KMS-11 (cell line): ENCODE results near the gene AKR1C1.
"Not testable (repeated sequence)": the region's sequence is repeated elsewhere in the genome, so short reads cannot be mapped to it uniquely, and the experiment has no call there.

Source experiments
- H2AFZ ChIP-seq: fragments of 200-600 bp; sonication (generic); 2 replicates; pipeline ENCODE4 v1.6.1; 2016; ENCODE audit warnings: antibody characterized with exemption, mixed run types, low read depth
- H3K27ac ChIP-seq: fragments of 200-600 bp; sonication (generic); 2 replicates; pipeline ENCODE4 v1.6.1; 2016; ENCODE audit warnings: mild to moderate bottlenecking, mixed run types
- H3K27me3 ChIP-seq: fragments of 200-600 bp; sonication (generic); 2 replicates; pipeline ENCODE4 v1.6.1; 2017; ENCODE audit warnings: mild to moderate bottlenecking, low read depth, mixed run types, moderate library complexity; ENCODE audit not compliant: insufficient read depth
- H3K36me3 ChIP-seq: fragments of 200-600 bp; sonication (generic); 2 replicates; pipeline ENCODE4 v1.6.1; 2017; ENCODE audit warnings: mild to moderate bottlenecking, mixed run types; ENCODE audit not compliant: insufficient read depth
- H3K4me1 ChIP-seq: fragments of 200-600 bp; sonication (generic); 2 replicates; pipeline ENCODE4 v1.6.1; 2016; ENCODE audit warnings: mild to moderate bottlenecking, low read depth, mixed run types; ENCODE audit not compliant: poor library complexity, severe bottlenecking
- H3K4me2 ChIP-seq: fragments of 200-600 bp; sonication (generic); 2 replicates; pipeline ENCODE4 v1.7.0; 2016; ENCODE audit warnings: mild to moderate bottlenecking, mixed run types
- H3K4me3 ChIP-seq: fragments of 200-600 bp; sonication (generic); IDR thresholded peaks from 2 replicates; pipeline ENCODE4 v1.6.1; 2017; ENCODE audit warnings: low read depth, low read length, mixed read lengths; ENCODE audit not compliant: insufficient read depth
- H3K79me2 ChIP-seq: fragments of 200-600 bp; sonication (generic); 2 replicates; pipeline ENCODE4 v1.6.1; 2016; ENCODE audit warnings: low read depth, mixed run types; ENCODE audit not compliant: insufficient read depth
- H3K9ac ChIP-seq: fragments of 200-600 bp; sonication (generic); 2 replicates; pipeline ENCODE4 v1.6.1; 2016; ENCODE audit warnings: mild to moderate bottlenecking, mixed run types
- H4K20me1 ChIP-seq: fragments of 200-600 bp; sonication (generic); 2 replicates; pipeline ENCODE4 v1.6.1; 2016; ENCODE audit warnings: mild to moderate bottlenecking, mixed run types; ENCODE audit not compliant: insufficient read depth
- TF ChIP-seq, protein P1 (sequence below): fragments of 200-600 bp; sonication (generic); conservative IDR thresholded peaks from 2 replicates; pipeline ENCODE4 v1.6.1; 2017; ENCODE audit warnings: low read depth, mild to moderate bottlenecking, antibody characterized with exemption, low read length, moderate library complexity, mixed read lengths

The AKR1C1 gene

DNA sequence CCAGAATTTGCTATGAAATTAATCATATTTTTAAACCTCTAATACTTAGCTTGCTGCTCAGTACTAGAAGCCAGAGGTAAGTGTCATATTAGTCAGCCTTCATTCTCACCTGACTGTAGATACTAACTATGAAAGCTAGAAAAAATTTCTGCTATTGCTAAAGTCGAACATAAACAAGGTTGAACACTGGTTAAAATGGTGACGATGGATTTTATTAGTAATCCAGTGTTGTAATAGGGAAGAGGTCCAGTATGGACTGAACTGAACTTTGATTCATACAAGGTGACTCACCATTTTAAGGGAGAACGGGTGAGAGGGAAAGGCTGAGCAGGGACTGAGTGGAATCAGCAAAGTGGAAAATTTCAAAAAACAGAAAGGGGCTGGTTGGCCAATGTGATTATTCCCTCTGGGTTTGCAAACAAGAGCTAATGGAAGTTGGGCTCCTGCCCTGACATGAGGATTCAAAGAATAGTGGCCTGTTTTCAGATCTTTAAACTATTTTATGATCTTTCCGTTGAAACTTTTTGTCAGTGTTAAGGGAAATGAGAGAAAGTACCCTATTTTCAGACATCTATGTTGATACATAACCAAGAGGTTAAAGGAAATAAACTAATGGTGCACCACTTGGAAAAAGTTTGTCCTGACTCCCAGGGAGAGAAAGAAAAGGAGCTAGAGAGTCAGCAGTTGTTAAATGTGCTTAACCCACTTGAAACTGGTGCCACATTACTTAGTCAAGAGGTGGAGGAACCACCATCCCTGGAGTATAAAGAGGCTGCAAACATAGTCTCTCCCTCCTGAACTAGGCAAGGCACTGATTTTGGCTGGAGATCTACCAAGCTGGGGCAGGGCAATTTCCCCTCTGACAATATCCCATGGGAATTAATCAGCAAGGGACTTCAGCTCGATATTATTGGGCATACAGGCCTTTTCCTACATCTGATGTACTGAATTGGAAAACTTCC lies 15.3 kb upstream of the AKR1C1 start:
- Histone ChIP-seq H3K36me3 (no peaks in the 10 kb centered on the region), H3K4me1 (no peaks in the 10 kb centered on the region), H2AFZ (no peak overlapping the region), H3K4me3 (no peak overlapping the region), H3K79me2 (no peaks in the 10 kb centered on the region), H3K9ac (no peak overlapping the region), H4K20me1 (no peaks in the 10 kb centered on the region), H3K27ac (no peak overlapping the region), H3K4me2 (no peak overlapping the region), H3K27me3 (no peaks in the 10 kb centered on the region)
- TF ChIP-seq, protein P1, sequence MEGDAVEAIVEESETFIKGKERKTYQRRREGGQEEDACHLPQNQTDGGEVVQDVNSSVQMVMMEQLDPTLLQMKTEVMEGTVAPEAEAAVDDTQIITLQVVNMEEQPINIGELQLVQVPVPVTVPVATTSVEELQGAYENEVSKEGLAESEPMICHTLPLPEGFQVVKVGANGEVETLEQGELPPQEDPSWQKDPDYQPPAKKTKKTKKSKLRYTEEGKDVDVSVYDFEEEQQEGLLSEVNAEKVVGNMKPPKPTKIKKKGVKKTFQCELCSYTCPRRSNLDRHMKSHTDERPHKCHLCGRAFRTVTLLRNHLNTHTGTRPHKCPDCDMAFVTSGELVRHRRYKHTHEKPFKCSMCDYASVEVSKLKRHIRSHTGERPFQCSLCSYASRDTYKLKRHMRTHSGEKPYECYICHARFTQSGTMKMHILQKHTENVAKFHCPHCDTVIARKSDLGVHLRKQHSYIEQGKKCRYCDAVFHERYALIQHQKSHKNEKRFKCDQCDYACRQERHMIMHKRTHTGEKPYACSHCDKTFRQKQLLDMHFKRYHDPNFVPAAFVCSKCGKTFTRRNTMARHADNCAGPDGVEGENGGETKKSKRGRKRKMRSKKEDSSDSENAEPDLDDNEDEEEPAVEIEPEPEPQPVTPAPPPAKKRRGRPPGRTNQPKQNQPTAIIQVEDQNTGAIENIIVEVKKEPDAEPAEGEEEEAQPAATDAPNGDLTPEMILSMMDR: no peak

DNA sequence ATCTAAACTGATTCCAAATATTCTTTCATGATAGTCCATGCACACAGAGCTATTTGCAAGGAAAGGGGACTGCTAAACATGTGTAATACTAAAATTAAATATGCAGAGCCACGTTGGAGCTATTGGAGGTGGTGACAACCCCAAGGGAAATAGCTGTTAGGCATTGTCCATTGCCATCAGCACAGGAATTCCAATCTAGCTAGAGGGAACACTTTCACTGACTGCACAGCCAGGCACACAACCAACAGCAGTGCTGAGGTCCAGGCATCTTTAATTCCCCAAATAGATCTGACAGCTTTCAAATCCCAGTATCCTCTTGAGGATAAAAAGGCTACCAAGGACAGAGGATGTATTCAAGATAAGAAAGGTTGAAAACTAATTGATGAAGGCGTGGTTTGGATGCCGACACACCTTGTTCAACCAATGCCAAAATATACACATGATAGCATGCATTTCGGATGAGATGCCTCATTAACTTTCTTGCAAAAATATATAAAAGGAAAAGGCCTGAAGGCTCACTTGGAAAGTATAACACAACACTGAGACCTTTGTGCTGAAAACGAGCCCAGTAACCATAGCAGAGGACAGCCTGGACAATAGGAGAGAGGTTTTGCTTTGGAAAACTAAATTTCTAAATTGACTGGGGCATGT lies 11.6 kb upstream of the AKR1C1 start:
- H3K79me2 ChIP-seq: not testable (repeated sequence)

GRCh38 chr10:4953405-4953804 lies 9.8 kb upstream of the AKR1C1 start:
- Histone ChIP-seq H3K4me2 (no peak overlapping the region), H3K27me3 (no peaks in the 10 kb centered on the region), H3K4me1 (no peaks in the 10 kb centered on the region), H3K9ac (no peak overlapping the region), H3K4me3 (no peak overlapping the region), H3K79me2 (no peaks in the 10 kb centered on the region), H3K36me3 (no peaks in the 10 kb centered on the region), H3K27ac (no peak overlapping the region), H4K20me1 (no peaks in the 10 kb centered on the region), H2AFZ (no peak overlapping the region)
- TF ChIP-seq, protein P1: no peak

More for the DNA sequence above, 11.6 kb upstream of the AKR1C1 start:
- not testable (repeated sequence) for H3K4me3 ChIP-seq, H3K4me2 ChIP-seq, H3K4me1 ChIP-seq, H3K27ac ChIP-seq, H4K20me1 ChIP-seq, H3K9ac ChIP-seq, H3K36me3 ChIP-seq, H2AFZ ChIP-seq, H3K27me3 ChIP-seq

- H3K36me3 ChIP-seq, H4K20me1 ChIP-seq, H3K4me2 ChIP-seq, H2AFZ ChIP-seq, H3K4me1 ChIP-seq, H3K4me3 ChIP-seq, H3K27ac ChIP-seq, H3K27me3 ChIP-seq, H3K79me2 ChIP-seq, H3K9ac ChIP-seq: not testable (repeated sequence)
Measured at GRCh38 chr10:4956088-4956487, 7.1 kb upstream of the AKR1C1 start.

GRCh38 chr10:4956955-4957645 lies 6.1 kb upstream of the AKR1C1 start:
- H3K4me3 ChIP-seq, H3K36me3 ChIP-seq, H3K27me3 ChIP-seq, H3K4me1 ChIP-seq, H3K4me2 ChIP-seq, H3K27ac ChIP-seq, H3K9ac ChIP-seq, H3K79me2 ChIP-seq, H4K20me1 ChIP-seq, H2AFZ ChIP-seq: not testable (repeated sequence)

DNA sequence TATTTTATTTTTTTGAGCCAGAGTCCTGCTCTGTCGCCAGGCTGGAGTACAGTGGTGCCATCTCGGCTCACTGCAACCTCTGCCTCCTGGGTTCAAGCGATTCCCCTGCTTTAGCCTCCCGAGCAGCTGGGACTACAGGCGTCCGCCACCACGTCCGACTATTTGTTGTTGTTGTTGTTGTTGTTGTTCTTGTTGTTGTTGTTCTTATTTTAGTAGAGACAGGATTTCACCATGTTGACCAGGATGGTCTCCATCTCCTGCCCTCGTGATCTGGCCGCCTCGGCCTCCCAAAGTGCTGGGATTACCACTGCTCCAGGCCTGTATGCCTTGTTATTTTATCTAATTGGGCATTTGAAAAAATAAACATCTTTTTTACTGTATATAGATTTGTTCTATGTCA lies 1.7 kb upstream of the AKR1C1 start:
- H3K27me3 ChIP-seq, H4K20me1 ChIP-seq, H3K27ac ChIP-seq, H3K4me3 ChIP-seq, H2AFZ ChIP-seq, H3K36me3 ChIP-seq, H3K9ac ChIP-seq, H3K79me2 ChIP-seq, H3K4me2 ChIP-seq, H3K4me1 ChIP-seq: not testable (repeated sequence)

GRCh38 chr10:4962308-4962707 lies 907 bp upstream of the AKR1C1 start:
- not testable (repeated sequence) for H3K4me2 ChIP-seq, H3K4me1 ChIP-seq, H4K20me1 ChIP-seq, H3K9ac ChIP-seq, H3K27me3 ChIP-seq, H3K27ac ChIP-seq, H2AFZ ChIP-seq, H3K4me3 ChIP-seq, H3K79me2 ChIP-seq, H3K36me3 ChIP-seq

DNA sequence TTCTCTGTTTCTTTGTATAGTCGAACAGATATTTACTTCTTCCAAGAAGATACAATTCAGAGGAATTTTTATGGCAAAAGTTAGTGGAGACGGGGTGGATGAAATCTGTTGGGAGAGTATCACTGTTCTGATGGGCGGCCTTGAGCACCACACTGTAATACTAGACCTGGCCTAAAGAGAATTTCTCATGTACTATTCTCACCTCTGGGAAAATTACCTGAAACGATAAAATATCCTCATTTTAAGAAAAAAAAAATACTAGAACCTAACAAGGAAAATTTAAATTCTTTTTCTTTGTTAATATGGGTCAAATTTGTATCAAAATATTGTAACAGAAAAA lies 570 bp downstream of the AKR1C1 start:
- not testable (repeated sequence) for H3K27ac ChIP-seq, H3K4me2 ChIP-seq

More for the DNA sequence above, 570 bp downstream of the AKR1C1 start:
- not testable (repeated sequence) for H3K36me3 ChIP-seq, H3K4me3 ChIP-seq, H3K27me3 ChIP-seq, H4K20me1 ChIP-seq, H2AFZ ChIP-seq, H3K79me2 ChIP-seq, H3K4me1 ChIP-seq, H3K9ac ChIP-seq
